Measurements from ENCODE around the gene KLF15. TPM values are rescaled to one million over a fixed set of nuclear protein-coding genes. Genes with fewer than 3 reads are reported as not detected.

Gene KLF15
- total and polyA plus RNA-seq, 8 donors, result 5.4 to 14.8 (median 9.7) TPM

DNA sequence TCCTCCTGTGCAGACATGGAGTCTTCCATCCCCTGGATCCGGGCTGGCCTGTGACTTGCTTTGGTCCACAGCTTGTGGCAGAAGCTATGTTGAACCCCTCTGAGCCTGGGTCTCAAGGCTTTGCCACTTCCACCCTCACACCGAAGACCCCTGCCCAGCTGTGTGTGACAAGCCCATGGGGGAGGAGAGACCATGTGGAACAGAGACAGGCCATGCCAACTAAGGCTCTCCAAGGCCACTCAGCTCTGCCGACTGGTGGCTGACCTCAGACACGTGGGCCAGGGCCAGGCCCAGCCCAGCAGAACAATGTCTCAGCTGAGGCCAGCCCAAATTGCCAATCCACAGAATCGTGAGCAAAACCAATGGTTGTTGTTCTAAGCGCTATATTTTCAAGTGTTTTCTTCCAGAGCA is 21.1 kb upstream of the KLF15 start:
- H3K4me1 ChIP-seq, result peaks cover 5 to 7% of the 10 kb centered on the region in 2 donors
- DNase-seq, result peak in 1 of 4 donors; percentile 18
- peaks cover 0 to 9% of the 10 kb centered on the region in 2 donors for H3K27me3 ChIP-seq
- no peak overlapping the region for H3K27ac ChIP-seq
- H3K36me3 ChIP-seq, result no peaks in the 10 kb centered on the region
- intact Hi-C loops (cut with DNase I), result no loop called here
- TF ChIP-seq, protein P1, sequence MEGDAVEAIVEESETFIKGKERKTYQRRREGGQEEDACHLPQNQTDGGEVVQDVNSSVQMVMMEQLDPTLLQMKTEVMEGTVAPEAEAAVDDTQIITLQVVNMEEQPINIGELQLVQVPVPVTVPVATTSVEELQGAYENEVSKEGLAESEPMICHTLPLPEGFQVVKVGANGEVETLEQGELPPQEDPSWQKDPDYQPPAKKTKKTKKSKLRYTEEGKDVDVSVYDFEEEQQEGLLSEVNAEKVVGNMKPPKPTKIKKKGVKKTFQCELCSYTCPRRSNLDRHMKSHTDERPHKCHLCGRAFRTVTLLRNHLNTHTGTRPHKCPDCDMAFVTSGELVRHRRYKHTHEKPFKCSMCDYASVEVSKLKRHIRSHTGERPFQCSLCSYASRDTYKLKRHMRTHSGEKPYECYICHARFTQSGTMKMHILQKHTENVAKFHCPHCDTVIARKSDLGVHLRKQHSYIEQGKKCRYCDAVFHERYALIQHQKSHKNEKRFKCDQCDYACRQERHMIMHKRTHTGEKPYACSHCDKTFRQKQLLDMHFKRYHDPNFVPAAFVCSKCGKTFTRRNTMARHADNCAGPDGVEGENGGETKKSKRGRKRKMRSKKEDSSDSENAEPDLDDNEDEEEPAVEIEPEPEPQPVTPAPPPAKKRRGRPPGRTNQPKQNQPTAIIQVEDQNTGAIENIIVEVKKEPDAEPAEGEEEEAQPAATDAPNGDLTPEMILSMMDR (IDR thresholded peaks at IDR 0.05), result no peak
- no peak overlapping the region for H3K4me3 ChIP-seq
- ATAC-seq, result no peak
- no peaks in the 10 kb centered on the region for H3K9me3 ChIP-seq

DNA sequence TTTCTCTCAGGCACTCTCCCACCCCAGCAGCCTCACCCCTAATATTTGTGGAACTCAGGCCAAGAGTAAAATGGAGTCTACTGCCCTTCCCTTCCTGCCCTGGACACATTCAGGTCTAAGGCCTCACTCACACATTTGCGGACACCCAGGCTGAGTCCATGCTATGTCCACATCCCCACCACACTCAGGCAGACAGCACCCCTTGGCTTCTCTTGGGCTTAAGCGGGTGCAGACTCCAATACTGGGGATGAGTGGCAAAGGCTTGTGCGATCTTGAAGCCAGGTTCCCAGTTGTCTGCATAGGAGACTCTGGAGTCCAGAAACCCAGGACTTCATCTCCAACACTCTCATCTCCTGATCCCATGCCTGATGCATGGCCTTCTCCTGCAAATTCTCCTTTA is 20.0 kb upstream of the KLF15 start:
- Histone ChIP-seq H3K27ac (no peak overlapping the region), H3K4me3 (no peak overlapping the region), H3K36me3 (no peaks in the 10 kb centered on the region), H3K4me1 (peaks cover 5 to 7% of the 10 kb centered on the region in 2 donors), H3K27me3 (peaks cover 0 to 9% of the 10 kb centered on the region in 2 donors), H3K9me3 (no peaks in the 10 kb centered on the region)
- ATAC-seq (no peak), DNase-seq (no peak)
- intact Hi-C loops (cut with DNase I), result no loop called here
- TF ChIP-seq, protein P1 (IDR thresholded peaks at IDR 0.05), result no peak

DNA sequence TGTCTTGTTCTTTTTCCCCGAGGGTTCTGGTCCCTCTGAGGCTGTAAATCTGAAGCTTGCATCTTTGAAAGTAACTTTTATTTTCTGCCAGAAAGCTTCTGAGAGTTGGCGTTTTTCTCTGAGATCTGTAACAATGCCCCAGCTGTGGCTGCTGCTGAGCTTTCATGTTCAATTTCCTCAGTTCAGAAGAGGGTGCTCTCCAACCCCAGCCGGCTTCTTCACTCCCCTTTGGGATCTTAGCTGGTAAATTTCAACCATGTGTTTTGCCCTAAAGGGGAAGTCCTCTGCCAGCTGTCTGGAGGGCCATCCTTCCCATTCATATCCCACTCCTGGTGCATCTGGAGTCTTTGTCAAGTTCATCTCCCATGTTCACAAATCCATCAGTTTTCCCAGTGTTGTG is 19.2 kb upstream of the KLF15 start:
- intact Hi-C loops (cut with DNase I), result no loop called here
- no peaks in the 10 kb centered on the region for H3K9me3 ChIP-seq
- DNase-seq (no peak), ATAC-seq (no peak)
- H3K4me1 ChIP-seq, result peaks cover 5 to 7% of the 10 kb centered on the region in 2 donors
- TF ChIP-seq, protein P1 (IDR thresholded peaks at IDR 0.05), result no peak
- peaks cover 0 to 9% of the 10 kb centered on the region in 2 donors for H3K27me3 ChIP-seq
- H3K4me3 ChIP-seq, result no peak overlapping the region
- no peaks in the 10 kb centered on the region for H3K36me3 ChIP-seq
- no peak overlapping the region for H3K27ac ChIP-seq

DNA sequence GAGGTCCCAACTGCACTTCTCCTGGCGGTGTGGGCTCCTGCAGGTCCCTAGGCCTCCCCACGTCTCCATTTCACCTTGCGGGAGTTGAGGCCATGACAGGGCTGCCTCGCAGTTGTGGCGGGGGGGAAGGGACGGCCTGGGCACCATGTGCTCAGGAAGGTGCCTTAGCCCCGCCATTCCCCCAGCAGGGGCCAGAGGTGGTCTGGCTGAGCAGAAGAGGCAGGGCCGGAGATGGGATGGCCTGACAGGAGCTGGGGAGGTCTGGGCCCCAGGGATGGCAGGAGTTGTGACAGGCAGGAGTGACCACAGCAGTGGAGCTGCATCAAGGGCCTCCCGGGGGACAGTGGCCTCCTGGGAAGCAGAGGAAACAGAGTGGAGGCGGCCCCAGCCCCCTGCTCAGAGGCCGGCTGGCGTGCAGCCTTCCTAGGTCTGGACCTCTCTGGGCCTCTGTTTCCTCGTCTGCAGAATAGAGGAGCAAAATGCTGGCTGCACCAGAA is 18.7 kb upstream of the KLF15 start:
- ATAC-seq, result no peak
- intact Hi-C loops (cut with DNase I), result no loop called here
- H3K27ac ChIP-seq, result no peak overlapping the region
- TF ChIP-seq, protein P1 (IDR thresholded peaks at IDR 0.05), result no peak
- peak in 2 of 4 donors; percentile 22 to 66 for DNase-seq
- no peaks in the 10 kb centered on the region for H3K9me3 ChIP-seq
- peaks cover 5 to 7% of the 10 kb centered on the region in 2 donors for H3K4me1 ChIP-seq
- H3K4me3 ChIP-seq, result no peak overlapping the region
- H3K36me3 ChIP-seq, result no peaks in the 10 kb centered on the region
- peaks cover 0 to 9% of the 10 kb centered on the region in 2 donors for H3K27me3 ChIP-seq

DNA sequence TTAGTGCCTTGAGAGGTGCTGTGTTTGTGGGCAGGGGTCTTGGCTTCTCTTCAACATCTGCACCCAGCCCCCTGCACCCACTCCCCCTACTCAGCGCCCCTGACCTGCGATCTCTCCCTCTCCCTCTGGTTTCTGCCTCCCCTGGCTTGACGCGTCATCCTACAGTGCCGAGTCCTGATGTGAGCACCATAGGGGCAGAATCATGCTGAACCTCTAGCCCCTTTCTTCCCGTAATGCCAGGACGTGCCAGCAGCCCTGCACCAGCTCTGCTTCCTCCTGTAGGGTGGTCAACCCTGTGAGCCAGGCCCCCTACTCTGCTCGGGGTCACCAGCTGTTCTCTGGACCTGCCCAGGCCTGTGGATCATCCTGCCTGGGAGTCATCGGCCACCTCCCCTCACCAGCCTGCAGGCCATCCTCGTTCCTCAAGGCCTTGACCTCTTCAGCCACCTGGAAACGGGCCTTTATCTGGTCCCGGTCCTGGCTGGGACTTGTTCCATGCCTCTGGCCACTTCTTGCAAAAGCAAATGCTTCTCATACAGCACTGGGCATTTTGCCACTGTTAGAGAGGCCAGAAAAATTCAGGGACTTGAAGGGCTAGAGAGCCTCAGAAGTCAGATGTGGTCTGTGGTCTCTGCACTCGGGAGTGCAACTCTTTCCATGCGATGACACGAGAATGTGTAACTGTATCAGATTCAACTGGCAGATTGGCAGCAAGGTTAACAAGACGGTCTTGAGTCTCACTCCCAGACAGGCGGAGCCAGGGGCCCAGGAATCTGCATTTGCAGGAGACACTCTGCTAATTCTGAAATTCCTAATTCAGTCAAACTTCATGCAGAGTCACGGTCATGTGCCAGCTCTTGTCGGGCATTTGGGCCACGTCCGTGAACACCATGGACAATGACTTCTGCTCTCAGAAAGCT is 16.7 kb upstream of the KLF15 start:
- intact Hi-C loops (cut with DNase I), result no loop called here
- H3K27me3 ChIP-seq, result no peaks in the 10 kb centered on the region
- H3K36me3 ChIP-seq, result no peaks in the 10 kb centered on the region
- peaks cover 5 to 7% of the 10 kb centered on the region in 2 donors for H3K4me1 ChIP-seq
- H3K9me3 ChIP-seq, result no peaks in the 10 kb centered on the region
- H3K27ac ChIP-seq, result no peak overlapping the region
- ATAC-seq (peak; percentile 81), DNase-seq (peak in 3 of 4 donors; percentile 58 to 79 (median 64))
- TF ChIP-seq, protein P1 (IDR thresholded peaks at IDR 0.05), result no peak
- no peak overlapping the region for H3K4me3 ChIP-seq
